ENCODE measurements around the gene ELF3. TPM values are rescaled to one million over a fixed set of nuclear protein-coding genes. Genes with fewer than 3 reads are reported as not detected.

The ELF3 gene
- total and polyA plus RNA-seq, 2 of the 13 experiments (the other 11 are each of a cell fraction or from before 2014, with no cell fraction given), result 11.5 to 55.1 TPM

DNA sequence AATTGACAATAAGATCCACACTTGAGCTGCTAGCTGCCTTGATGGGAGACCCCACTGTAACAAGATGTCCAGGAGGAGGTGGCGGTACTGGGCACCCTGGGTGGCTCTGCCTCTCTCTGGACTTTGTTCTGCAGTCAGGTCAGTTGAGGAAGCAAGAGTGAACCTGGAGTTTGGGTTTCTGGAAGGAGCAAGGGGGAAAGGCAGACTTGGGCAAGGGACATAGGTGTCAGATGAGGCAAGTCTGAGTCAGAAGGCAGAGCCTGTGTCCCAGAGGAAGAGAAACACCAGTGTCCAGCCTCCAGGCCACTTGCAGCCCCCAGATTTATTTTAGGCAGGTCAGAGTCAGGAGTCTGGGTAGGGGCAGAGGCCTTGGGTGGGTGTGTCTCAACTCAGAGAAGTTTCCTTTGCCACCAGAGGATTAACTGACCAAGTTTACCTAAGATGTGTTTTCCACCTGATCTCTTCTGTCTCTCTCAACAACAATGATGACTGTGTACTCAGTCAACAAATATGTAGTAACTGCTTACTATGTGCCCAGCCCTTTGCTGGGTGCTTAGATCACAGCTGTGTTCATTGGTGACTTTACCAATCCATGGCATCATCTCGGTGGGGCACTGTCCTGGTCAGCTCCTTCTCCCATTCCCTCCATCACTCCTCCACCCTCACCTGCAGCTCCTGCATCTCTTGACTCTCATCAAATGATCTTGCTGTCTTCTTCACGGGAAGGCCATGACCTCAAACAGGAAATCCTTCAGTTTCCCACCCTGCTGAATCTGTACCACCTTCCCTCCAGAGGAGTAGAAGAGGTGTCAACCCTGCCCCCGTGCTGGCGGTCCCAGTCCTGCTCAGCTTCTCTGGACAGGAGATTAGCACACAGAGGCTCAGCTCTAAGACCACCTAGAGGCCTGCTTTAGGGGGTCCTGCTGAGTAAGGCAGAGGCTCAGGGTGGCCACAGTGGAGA, 36.6 kb downstream of the ELF3 start (continued):
- TF ChIP-seq ZNF572 (CRISPR knock-in tag; IDR thresholded peaks at IDR 0.05) (no peak), MED1 (CRISPR knock-in tag; IDR thresholded peaks at IDR 0.05) (peak; percentile 43; the same call in 1 of the 2 replicates), ONECUT2 (CRISPR knock-in tag; IDR thresholded peaks at IDR 0.05) (no peak), TBL1XR1 (IDR thresholded peaks at IDR 0.05; ENCODE audit: borderline replicate concordance, low read length, partially characterized antibody) (peak; percentile 35), TBP (CRISPR knock-in tag; IDR thresholded peaks at IDR 0.05) (no peak), ZNF709 (CRISPR knock-in tag; IDR thresholded peaks at IDR 0.05) (0 out of 2 replicates have a peak, but pooled peaks have one; percentile 36), CREM (IDR thresholded peaks at IDR 0.05) (no peak), CREM (CRISPR knock-in tag; IDR thresholded peaks at IDR 0.05) (no peak), HMG20A (CRISPR knock-in tag; IDR thresholded peaks at IDR 0.05; ENCODE audit: borderline replicate concordance) (peak; percentile 73; the same call in 1 of the 2 replicates), ZSCAN9 (CRISPR knock-in tag; IDR thresholded peaks at IDR 0.05; ENCODE audit: borderline replicate concordance) (peak; percentile 23; the same call in 1 of the 2 replicates), ZSCAN21 (CRISPR knock-in tag; IDR thresholded peaks at IDR 0.05; ENCODE audit: borderline replicate concordance) (no peak), GLI4 (CRISPR knock-in tag; IDR thresholded peaks at IDR 0.05; ENCODE audit: borderline replicate concordance) (no peak), SP5 (CRISPR knock-in tag; IDR thresholded peaks at IDR 0.05; ENCODE audit: borderline replicate concordance, low read depth) (peak; percentile 76), ATRX (CRISPR knock-in tag; IDR thresholded peaks at IDR 0.05; ENCODE audit: borderline replicate concordance) (no peak), ZNF510 (CRISPR knock-in tag; IDR thresholded peaks at IDR 0.05; ENCODE audit: low read depth) (no peak)
- TF ChIP-seq, protein P1, sequence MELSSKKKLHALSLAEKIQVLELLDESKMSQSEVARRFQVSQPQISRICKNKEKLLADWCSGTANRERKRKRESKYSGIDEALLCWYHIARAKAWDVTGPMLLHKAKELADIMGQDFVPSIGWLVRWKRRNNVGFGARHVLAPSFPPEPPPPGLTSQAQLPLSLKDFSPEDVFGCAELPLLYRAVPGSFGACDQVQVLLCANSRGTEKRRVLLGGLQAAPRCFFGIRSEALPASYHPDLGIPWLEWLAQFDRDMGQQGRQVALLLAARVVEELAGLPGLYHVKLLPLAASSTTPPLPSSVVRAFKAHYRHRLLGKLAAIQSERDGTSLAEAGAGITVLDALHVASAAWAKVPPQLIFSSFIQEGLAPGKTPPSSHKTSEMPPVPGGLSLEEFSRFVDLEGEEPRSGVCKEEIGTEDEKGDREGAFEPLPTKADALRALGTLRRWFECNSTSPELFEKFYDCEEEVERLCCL (CRISPR knock-in tag; IDR thresholded peaks at IDR 0.05; ENCODE audit: borderline replicate concordance), result no peak
- TF ChIP-seq, protein P2, sequence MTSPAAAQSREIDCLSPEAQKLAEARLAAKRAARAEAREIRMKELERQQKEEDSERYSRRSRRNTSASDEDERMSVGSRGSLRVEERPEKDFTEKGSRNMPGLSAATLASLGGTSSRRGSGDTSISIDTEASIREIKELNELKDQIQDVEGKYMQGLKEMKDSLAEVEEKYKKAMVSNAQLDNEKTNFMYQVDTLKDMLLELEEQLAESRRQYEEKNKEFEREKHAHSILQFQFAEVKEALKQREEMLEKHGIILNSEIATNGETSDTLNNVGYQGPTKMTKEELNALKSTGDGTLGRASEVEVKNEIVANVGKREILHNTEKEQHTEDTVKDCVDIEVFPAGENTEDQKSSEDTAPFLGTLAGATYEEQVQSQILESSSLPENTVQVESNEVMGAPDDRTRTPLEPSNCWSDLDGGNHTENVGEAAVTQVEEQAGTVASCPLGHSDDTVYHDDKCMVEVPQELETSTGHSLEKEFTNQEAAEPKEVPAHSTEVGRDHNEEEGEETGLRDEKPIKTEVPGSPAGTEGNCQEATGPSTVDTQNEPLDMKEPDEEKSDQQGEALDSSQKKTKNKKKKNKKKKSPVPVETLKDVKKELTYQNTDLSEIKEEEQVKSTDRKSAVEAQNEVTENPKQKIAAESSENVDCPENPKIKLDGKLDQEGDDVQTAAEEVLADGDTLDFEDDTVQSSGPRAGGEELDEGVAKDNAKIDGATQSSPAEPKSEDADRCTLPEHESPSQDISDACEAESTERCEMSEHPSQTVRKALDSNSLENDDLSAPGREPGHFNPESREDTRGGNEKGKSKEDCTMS (CRISPR knock-in tag; conservative IDR thresholded peaks at IDR 0.05), result no peak
- TF ChIP-seq, protein P3, sequence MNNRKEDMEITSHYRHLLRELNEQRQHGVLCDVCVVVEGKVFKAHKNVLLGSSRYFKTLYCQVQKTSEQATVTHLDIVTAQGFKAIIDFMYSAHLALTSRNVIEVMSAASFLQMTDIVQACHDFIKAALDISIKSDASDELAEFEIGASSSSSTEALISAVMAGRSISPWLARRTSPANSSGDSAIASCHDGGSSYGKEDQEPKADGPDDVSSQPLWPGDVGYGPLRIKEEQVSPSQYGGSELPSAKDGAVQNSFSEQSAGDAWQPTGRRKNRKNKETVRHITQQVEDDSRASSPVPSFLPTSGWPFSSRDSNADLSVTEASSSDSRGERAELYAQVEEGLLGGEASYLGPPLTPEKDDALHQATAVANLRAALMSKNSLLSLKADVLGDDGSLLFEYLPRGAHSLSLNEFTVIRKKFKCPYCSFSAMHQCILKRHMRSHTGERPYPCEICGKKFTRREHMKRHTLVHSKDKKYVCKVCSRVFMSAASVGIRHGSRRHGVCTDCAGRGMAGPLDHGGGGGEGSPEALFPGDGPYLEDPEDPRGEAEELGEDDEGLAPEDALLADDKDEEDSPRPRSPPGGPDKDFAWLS (CRISPR knock-in tag; IDR thresholded peaks at IDR 0.05; ENCODE audit: borderline replicate concordance), result no peak
- TF ChIP-seq, protein P4, sequence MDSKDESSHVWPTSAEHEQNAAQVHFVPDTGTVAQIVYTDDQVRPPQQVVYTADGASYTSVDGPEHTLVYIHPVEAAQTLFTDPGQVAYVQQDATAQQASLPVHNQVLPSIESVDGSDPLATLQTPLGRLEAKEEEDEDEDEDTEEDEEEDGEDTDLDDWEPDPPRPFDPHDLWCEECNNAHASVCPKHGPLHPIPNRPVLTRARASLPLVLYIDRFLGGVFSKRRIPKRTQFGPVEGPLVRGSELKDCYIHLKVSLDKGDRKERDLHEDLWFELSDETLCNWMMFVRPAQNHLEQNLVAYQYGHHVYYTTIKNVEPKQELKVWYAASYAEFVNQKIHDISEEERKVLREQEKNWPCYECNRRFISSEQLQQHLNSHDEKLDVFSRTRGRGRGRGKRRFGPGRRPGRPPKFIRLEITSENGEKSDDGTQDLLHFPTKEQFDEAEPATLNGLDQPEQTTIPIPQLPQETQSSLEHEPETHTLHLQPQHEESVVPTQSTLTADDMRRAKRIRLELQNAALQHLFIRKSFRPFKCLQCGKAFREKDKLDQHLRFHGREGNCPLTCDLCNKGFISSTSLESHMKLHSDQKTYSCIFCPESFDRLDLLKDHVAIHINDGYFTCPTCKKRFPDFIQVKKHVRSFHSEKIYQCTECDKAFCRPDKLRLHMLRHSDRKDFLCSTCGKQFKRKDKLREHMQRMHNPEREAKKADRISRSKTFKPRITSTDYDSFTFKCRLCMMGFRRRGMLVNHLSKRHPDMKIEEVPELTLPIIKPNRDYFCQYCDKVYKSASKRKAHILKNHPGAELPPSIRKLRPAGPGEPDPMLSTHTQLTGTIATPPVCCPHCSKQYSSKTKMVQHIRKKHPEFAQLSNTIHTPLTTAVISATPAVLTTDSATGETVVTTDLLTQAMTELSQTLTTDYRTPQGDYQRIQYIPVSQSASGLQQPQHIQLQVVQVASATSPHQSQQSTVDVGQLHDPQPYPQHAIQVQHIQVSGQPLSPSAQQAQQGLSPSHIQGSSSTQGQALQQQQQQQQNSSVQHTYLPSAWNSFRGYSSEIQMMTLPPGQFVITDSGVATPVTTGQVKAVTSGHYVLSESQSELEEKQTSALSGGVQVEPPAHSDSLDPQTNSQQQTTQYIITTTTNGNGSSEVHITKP (CRISPR knock-in tag; IDR thresholded peaks at IDR 0.05; ENCODE audit: low read depth), result no peak
